Measurements from ENCODE around the gene ROCK2.

Gene ROCK2

DNA sequence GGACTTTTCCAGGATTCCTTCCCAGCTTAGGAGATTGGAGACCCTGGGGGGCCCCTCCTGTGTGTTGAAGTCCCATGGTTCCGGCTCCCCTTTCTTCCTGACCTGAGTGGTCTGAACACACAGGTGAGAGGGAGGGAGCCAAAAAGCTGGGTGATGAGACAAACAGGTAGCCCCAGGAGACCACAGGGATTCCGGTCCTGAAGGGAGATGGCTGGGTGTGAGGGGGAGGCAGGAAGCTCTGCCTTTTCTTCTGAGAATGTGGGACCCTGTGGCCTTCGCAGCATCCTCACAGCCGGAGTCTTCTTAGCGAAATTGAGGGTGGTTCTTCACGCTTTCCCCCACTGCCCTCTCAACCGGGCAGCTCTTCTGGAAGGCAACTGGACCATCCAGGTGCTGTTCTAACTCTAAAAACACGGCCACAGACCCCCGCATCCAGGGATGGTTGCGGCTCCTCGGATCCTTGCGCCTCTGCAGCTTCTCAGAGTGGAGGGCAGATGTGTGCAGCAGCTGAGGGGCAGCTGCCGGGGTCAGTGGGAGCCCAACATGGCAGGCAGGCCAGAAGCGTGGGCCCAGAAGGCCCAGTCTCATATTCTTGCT is 184.8 kb downstream of the ROCK2 start:
- TF ChIP-seq ZNF626 (tag by site-specific recombination; IDR thresholded peaks at IDR 0.05), result no peak
- peak; percentile 38; the same call in 1 of the 2 replicates for TF ChIP-seq GLIS1 (tag by site-specific recombination; IDR thresholded peaks at IDR 0.05)
- TF ChIP-seq ZNF549 (tag by site-specific recombination; IDR thresholded peaks at IDR 0.05), result no peak
- ChIA-PET POLR2A (no interaction called here), CTCF (no interaction called here)
- Histone ChIP-seq H3K9me3 (ENCODE audit: control insufficient read depth, insufficient read depth, low read depth, low read length) (no peaks in the 10 kb centered on the region), H3K4me1 (ENCODE audit: control insufficient read depth, insufficient read depth, low read length) (no peaks in the 10 kb centered on the region), H3K4me3 (ENCODE audit: low read depth, low read length) (no peak overlapping the region), H3K36me3 (ENCODE audit: control insufficient read depth in 2 of 2, insufficient read depth in 1 of 2, low read length in 2 of 2) (no peaks in the 10 kb centered on the region), H3K27ac (ENCODE audit: extremely low read depth, low read depth, low read length) (no peak overlapping the region)

DNA sequence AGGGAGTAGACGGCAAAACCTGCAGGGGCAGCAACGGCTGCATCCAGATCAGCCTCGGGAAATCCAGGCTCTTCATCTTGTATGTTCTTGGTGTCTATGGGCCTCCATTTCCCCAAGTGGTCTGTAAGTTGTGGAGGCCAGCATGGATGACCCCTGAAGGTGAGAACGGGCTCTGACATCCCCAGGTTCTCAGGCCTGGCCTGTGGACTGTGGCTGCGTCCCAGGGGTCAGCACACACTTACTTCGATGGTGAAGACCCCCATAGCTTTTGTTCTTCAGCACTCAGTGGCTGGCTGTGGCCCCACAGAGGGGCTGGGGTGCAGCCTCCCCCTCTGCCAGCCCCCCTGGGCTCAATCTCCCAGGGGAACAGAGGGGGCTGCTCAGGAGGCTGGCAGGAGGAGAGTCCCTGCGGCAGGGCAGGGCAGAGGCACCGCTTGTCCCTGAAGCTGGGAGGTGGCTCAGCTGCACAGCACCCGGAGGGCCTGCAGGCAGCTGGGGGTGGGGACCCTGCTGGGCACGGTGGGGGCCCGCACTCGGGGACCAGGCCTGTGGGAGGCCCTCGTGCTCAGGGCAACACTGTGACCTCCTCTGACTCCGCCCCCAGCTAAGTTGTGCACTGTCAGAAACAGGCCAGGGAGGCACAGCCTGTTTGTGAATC is 185.4 kb downstream of the ROCK2 start:
- H3K4me3 ChIP-seq (ENCODE audit: low read depth, low read length), result no peak overlapping the region
- H3K9me3 ChIP-seq (ENCODE audit: control insufficient read depth, insufficient read depth, low read depth, low read length), result no peaks in the 10 kb centered on the region
- ChIA-PET POLR2A (no interaction called here), CTCF (no interaction called here)
- H3K36me3 ChIP-seq (ENCODE audit: control insufficient read depth in 2 of 2, insufficient read depth in 1 of 2, low read length in 2 of 2), result no peaks in the 10 kb centered on the region
- peak; percentile 94 for TF ChIP-seq ZIC2 (tag by site-specific recombination; IDR thresholded peaks at IDR 0.05)
- TF ChIP-seq GLIS1 (tag by site-specific recombination; IDR thresholded peaks at IDR 0.05), result peak; percentile 96
- no peak for TF ChIP-seq ZNF423 (tag by site-specific recombination; IDR thresholded peaks at IDR 0.05)
- TF ChIP-seq GLIS2 (tag by site-specific recombination; IDR thresholded peaks at IDR 0.05), result 0 out of 2 replicates have a peak, but pooled peaks have one; percentile 12
- TF ChIP-seq, protein P1, sequence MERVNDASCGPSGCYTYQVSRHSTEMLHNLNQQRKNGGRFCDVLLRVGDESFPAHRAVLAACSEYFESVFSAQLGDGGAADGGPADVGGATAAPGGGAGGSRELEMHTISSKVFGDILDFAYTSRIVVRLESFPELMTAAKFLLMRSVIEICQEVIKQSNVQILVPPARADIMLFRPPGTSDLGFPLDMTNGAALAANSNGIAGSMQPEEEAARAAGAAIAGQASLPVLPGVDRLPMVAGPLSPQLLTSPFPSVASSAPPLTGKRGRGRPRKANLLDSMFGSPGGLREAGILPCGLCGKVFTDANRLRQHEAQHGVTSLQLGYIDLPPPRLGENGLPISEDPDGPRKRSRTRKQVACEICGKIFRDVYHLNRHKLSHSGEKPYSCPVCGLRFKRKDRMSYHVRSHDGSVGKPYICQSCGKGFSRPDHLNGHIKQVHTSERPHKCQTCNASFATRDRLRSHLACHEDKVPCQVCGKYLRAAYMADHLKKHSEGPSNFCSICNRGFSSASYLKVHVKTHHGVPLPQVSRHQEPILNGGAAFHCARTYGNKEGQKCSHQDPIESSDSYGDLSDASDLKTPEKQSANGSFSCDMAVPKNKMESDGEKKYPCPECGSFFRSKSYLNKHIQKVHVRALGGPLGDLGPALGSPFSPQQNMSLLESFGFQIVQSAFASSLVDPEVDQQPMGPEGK (tag by site-specific recombination; IDR thresholded peaks at IDR 0.05), result no peak
- no peak for TF ChIP-seq ZNF354C (tag by site-specific recombination; IDR thresholded peaks at IDR 0.05; ENCODE audit: borderline replicate concordance, low read depth)
- no peak for TF ChIP-seq ZNF426 (tag by site-specific recombination; IDR thresholded peaks at IDR 0.05)
- H3K4me1 ChIP-seq (ENCODE audit: control insufficient read depth, insufficient read depth, low read length), result no peaks in the 10 kb centered on the region
- H3K27ac ChIP-seq (ENCODE audit: extremely low read depth, low read depth, low read length), result no peak overlapping the region

DNA sequence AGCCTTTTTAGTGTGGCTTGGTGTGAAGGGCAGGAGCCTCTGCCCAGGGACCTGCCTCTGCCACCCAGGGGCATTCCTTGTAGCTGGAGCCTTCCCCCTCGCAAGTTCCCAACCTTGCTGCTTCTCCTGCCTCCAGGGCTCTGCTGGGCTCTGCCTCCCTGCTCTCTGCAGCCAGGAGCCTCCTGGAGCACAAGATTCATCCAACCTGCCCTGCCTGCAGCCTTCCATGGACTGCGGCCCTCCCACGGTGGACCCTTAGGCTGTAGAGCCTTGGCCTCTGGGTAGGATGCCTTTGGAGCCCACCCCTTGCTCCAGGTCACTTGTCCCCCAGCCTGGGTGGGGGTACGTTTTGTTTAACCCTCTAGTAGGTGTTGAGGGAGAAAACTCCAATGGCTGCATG is 186.7 kb downstream of the ROCK2 start:
- Histone ChIP-seq H3K4me3 (ENCODE audit: low read depth, low read length) (no peak overlapping the region), H3K9me3 (ENCODE audit: control insufficient read depth, insufficient read depth, low read depth, low read length) (no peaks in the 10 kb centered on the region), H3K36me3 (ENCODE audit: control insufficient read depth in 2 of 2, insufficient read depth in 1 of 2, low read length in 2 of 2) (no peaks in the 10 kb centered on the region), H3K27ac (ENCODE audit: extremely low read depth, low read depth, low read length) (no peak overlapping the region), H3K4me1 (ENCODE audit: control insufficient read depth, insufficient read depth, low read length) (no peaks in the 10 kb centered on the region)
- ChIA-PET CTCF (interaction anchor here (1.1 kb wide), 1 partner anchor 427 kb away, joined by 3 read pairs; no protein-coding TSS in a partner anchor), POLR2A (no interaction called here)
- TF ChIP-seq ZNF121 (tag by site-specific recombination; IDR thresholded peaks at IDR 0.05) (no peak), ZNF654 (tag by site-specific recombination; IDR thresholded peaks at IDR 0.05; ENCODE audit: low read depth) (no peak), ZNF184 (tag by site-specific recombination; IDR thresholded peaks at IDR 0.05) (no peak), ZSCAN30 (tag by site-specific recombination; IDR thresholded peaks at IDR 0.05) (no peak), ZNF639 (tag by site-specific recombination; IDR thresholded peaks at IDR 0.05) (no peak), ZNF416 (tag by site-specific recombination; IDR thresholded peaks at IDR 0.05) (no peak), PBX3 (CRISPR knock-in tag; IDR thresholded peaks at IDR 0.05) (no peak), ZNF366 (tag by site-specific recombination; conservative IDR thresholded peaks at IDR 0.05) (no peak), GFI1B (tag by site-specific recombination; IDR thresholded peaks at IDR 0.05) (no peak)
- TF ChIP-seq, protein P1 (tag by site-specific recombination; IDR thresholded peaks at IDR 0.05), result no peak
- TF ChIP-seq, protein P2, sequence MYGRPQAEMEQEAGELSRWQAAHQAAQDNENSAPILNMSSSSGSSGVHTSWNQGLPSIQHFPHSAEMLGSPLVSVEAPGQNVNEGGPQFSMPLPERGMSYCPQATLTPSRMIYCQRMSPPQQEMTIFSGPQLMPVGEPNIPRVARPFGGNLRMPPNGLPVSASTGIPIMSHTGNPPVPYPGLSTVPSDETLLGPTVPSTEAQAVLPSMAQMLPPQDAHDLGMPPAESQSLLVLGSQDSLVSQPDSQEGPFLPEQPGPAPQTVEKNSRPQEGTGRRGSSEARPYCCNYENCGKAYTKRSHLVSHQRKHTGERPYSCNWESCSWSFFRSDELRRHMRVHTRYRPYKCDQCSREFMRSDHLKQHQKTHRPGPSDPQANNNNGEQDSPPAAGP (tag by site-specific recombination; IDR thresholded peaks at IDR 0.05), result no peak

Data from HEK293 (cell line).